GM12865 (cell line): ENCODE measurements around the gene SKP2.
"Not testable (repeated sequence)": the region's sequence is repeated elsewhere in the genome, so short reads cannot be mapped to it uniquely, and the experiment has no call there.

Experiments
- DNase-seq: peaks from one replicate; pipeline ENCODE4 v3.0.0; 2010; ENCODE audit warnings: low read depth
- H3K4me3 ChIP-seq: 2 replicates; pipeline ENCODE4 v1.5.1; 2011; ENCODE audit warnings: mild to moderate bottlenecking, low read depth, low read length, control low read depth
- CTCF ChIP-seq: IDR thresholded peaks from 2 replicates; pipeline ENCODE4 v1.5.1; 2011; ENCODE audit warnings: low read length, control low read depth, low read depth, inconsistent platforms; ENCODE audit not compliant: insufficient read depth; ENCODE audit errors: missing control alignments

The SKP2 gene

DNA sequence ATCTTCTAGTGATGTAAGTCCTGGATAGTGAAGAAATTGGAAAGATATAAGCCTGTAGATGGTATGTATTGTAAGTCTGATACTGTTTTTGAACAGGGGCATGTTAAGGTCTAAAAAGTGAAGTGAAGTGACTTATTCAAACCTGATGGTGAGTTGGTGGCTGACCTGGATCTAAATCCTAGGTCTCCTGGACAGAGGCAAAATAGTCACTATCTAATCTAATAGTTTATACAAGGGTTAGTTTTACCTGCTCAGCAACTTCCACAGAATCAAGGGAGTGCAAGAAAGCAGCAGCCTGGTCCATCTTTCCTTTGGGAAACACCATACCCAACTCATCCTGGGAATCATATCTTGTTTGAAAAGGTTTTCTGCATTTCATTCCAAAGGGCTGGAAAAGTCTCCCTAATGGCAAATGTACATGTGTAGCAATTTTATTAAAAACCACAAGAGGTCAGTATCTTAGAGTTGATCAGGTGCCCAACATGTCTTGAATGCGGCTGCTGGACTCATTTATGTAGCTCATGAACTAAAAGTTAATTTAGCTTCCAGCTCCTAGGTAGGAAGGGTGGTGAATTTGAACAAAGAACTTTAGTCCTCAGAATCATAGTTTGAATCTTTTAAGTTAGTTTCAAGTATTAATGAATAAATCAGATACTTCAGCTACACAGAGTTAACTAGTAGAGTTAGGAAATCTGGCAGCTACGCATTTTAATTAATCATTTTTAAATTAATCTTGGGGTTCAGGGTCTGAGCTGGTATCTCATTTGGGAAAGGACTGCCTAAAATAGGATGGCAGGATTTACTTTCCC lies 26.0 kb downstream of the SKP2 start:
- peak; percentile 44 for DNase-seq
- TF ChIP-seq CTCF: peak; percentile 22
- H3K4me3 ChIP-seq: no peak overlapping the region

GRCh38 chr5:36178524-36178890 lies 26.6 kb downstream of the SKP2 start:
- no peak overlapping the region for H3K4me3 ChIP-seq
- TF ChIP-seq CTCF: no peak
- DNase-seq: no peak

DNA sequence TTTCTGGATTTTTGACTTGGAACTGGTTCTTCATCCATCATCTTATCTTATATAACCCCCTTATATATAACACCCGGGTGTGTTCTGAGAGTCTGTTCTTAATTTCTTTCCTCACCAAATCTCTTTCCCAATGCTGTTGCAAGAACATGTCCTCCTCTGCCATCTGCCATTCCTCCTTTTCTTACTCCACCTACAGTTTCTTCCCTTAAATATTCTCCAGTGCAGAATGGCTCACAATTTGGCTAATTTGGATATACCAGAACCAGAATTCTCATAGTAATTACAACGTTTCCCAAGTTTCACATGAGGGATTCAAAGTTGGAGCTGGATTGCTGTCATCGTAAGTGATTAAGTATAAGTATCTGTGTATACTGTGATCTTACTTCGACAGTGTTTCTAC lies 28.0 kb downstream of the SKP2 start:
- DNase-seq: no peak
- TF ChIP-seq CTCF: no peak
- no peak overlapping the region for H3K4me3 ChIP-seq

- no peak overlapping the region for H3K4me3 ChIP-seq
- no peak for TF ChIP-seq CTCF
- DNase-seq: no peak
Observed at GRCh38 chr5:36180556-36181350, 28.8 kb downstream of the SKP2 start.

DNA sequence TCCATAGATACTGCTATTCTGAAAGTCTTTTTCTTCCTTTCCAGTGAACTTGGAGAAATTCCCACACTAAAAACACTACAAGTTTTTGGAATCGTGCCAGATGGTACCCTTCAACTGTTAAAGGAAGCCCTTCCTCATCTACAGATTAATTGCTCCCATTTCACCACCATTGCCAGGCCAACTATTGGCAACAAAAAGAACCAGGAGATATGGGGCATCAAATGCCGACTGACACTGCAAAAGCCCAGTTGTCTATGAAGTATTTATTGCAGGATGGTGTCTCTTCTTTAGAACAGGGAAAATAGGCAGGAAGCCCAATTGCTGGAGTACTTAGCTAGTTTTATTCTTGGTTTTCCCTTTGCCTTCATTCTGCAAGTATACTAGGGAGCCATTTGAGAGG lies 29.9 kb downstream of the SKP2 start:
- H3K4me3 ChIP-seq: no peak overlapping the region
- DNase-seq: no peak
- no peak for TF ChIP-seq CTCF

DNA sequence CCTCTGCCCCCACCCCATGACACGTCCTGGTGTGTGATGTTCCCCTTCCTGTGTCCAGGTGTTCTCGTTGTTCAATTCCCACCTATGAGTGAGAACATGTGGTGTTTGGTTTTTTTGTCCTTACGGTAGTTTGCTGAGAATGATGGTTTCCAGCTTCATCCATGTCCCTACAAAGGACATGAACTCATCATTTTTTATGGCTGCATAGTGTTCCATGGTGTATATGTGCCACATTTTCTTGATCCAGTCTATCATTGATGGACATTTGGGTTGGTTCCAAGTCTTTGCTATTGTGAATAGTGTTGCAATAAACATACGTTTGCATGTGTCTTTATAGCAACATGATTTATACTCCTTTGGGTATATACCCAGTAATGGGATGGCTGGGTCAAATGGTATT lies 32.5 kb downstream of the SKP2 start:
- H3K4me3 ChIP-seq, DNase-seq: not testable (repeated sequence)

DNA sequence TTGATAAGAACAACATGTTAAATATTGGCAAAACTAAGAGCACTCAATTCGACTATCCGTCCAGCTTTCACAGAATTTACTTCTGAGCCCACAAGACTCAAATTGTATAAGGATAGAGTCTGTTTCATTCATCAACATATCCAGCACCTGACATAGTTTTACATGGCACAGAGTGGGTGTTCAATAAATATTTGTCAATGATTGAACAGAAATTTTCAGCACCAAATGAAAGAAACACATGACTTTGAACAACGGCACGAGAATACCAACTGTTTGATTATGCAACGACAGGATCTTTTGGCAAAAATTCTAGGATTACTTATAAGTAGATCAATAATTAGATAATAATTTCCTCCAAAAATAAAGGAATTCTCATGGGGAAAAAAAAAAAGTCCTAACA lies 41.8 kb downstream of the SKP2 start:
- TF ChIP-seq CTCF: no peak

More for the DNA sequence above, 41.8 kb downstream of the SKP2 start:
- DNase-seq: no peak
- H3K4me3 ChIP-seq: no peak overlapping the region
